A673 (cell line): ENCODE data around the gene MRPS5. TPM values are rescaled to one million over a fixed set of nuclear protein-coding genes. Genes with fewer than 3 reads are reported as not detected.

Experiments used
- BruUV-seq: library from RNA; stranded (reverse); fragments of 400-500 nt; replicated peaks from 2 replicates; lab custom pipeline; 2021; lab: Mats Ljungman, UMichigan
- CTCF ChIA-PET: fragments of 300-600 bp; sonication (Branson Sonifier 250); formaldehyde crosslinking; loops from one replicate; lab custom pipeline; 2022; ENCODE audit warnings: antibody characterized with exemption; lab: Charles Lee
- POLR2A ChIA-PET: fragments of 300-600 bp; sonication (Branson Sonifier 250); formaldehyde crosslinking; loops from one replicate; lab custom pipeline; 2022; ENCODE audit warnings: antibody characterized with exemption; ENCODE audit not compliant: low non-redundant PET; lab: Charles Lee
- DNase-seq: peaks from one replicate; pipeline ENCODE4 v3.0.0-alpha.2; 2015; ENCODE audit warnings: low spot score
- H3K27ac ChIP-seq: fragments of 200-600 bp; sonication (generic); 2 replicates; pipeline ENCODE4 v1.5.1; 2016; ENCODE audit warnings: mixed run types, low read depth, mild to moderate bottlenecking, mixed read lengths, antibody characterized with exemption, low read length; ENCODE audit not compliant: poor library complexity, severe bottlenecking
- H3K27me3 ChIP-seq: fragments of 200-600 bp; sonication (generic); replicated peaks from 2 replicates; pipeline ENCODE4 v1.6.1; 2017; ENCODE audit warnings: mixed run types, low read depth, mild to moderate bottlenecking, mixed read lengths, antibody characterized with exemption, low read length; ENCODE audit not compliant: insufficient read depth, poor library complexity
- H3K36me3 ChIP-seq: fragments of 200-600 bp; sonication (generic); 2 replicates; pipeline ENCODE4 v1.6.1; 2016; ENCODE audit warnings: mixed run types, mild to moderate bottlenecking, mixed read lengths, antibody characterized with exemption, low read length; ENCODE audit not compliant: insufficient read depth, poor library complexity, severe bottlenecking
- H3K4me1 ChIP-seq: fragments of 200-600 bp; sonication (generic); 2 replicates; pipeline ENCODE4 v1.6.1; 2017; ENCODE audit warnings: mixed run types, mild to moderate bottlenecking, mixed read lengths, antibody characterized with exemption, low read length; ENCODE audit not compliant: insufficient read depth, poor library complexity, severe bottlenecking
- H3K4me3 ChIP-seq: fragments of 200-600 bp; sonication (generic); 2 replicates; pipeline ENCODE4 v1.5.1; 2016; ENCODE audit warnings: low read depth, mixed run types, mild to moderate bottlenecking, mixed read lengths, low read length; ENCODE audit not compliant: poor library complexity, severe bottlenecking
- H3K9me3 ChIP-seq: fragments of 200-600 bp; sonication (generic); 2 replicates; pipeline ENCODE4 v1.6.1; 2016; ENCODE audit warnings: mixed run types, low read depth, mild to moderate bottlenecking, mixed read lengths, antibody characterized with exemption, low read length; ENCODE audit not compliant: poor library complexity, severe bottlenecking
- CTCF ChIP-seq: fragments of 300-800, 200-600 bp; sonication (generic); conservative IDR thresholded peaks from 2 replicates; pipeline ENCODE4 v1.5.1; 2017; ENCODE audit warnings: low read depth, mild to moderate bottlenecking, antibody characterized with exemption, low read length, moderate library complexity, mixed read lengths
- EZH2 ChIP-seq: fragments of 200-600 bp; sonication (generic); IDR thresholded peaks from 2 replicates; pipeline ENCODE4 v1.6.1; 2017; ENCODE audit warnings: borderline replicate concordance, low read depth, mild to moderate bottlenecking, mixed read lengths, antibody characterized with exemption, low read length; ENCODE audit not compliant: poor library complexity, severe bottlenecking
- intact Hi-C: fragments of 100-400 bp; cut with micrococcal nuclease; formaldehyde crosslinking; loops from one replicate; pipeline ENCODE4 v1.10.0; 2022; ENCODE audit not compliant: unreplicated experiment
- total RNA-seq: library from RNA; stranded (reverse); gene quantifications from 2 replicates; pipeline ENCODE4 v1.2.3, GENCODE V29; 2021

Gene MRPS5
- total RNA-seq, 1 experiment from 2014 or later: 103 TPM

GRCh38 chr2:95075440-95076132, 46.0 kb downstream of the MRPS5 start:
- BruUV-seq: no TSS peak
- Histone ChIP-seq H3K4me3 (no peak overlapping the region), H3K27ac (no peak overlapping the region), H3K9me3 (no peaks in the 10 kb centered on the region), H3K36me3 (no peaks in the 10 kb centered on the region), H3K27me3 (peaks cover 32% of the 10 kb centered on the region), H3K4me1 (peaks cover 6% of the 10 kb centered on the region)
- TF ChIP-seq EZH2 (no peak), CTCF (no peak)
- intact Hi-C loops: loop anchor here (5.0 kb wide), 1 partner anchor 53 kb away; no protein-coding TSS in a partner anchor
- DNase-seq: no peak
- CTCF ChIA-PET: no interaction called here
- POLR2A ChIA-PET: no interaction called here

- no peaks in the 10 kb centered on the region for H3K9me3 ChIP-seq
- peaks cover 32% of the 10 kb centered on the region for H3K27me3 ChIP-seq
- no peak for DNase-seq
- BruUV-seq: no TSS peak
- intact Hi-C loops: loop anchor here (5.0 kb wide), 1 partner anchor 53 kb away; no protein-coding TSS in a partner anchor
- H3K4me1 ChIP-seq: peaks cover 6% of the 10 kb centered on the region
- TF ChIP-seq CTCF (no peak), EZH2 (no peak)
- H3K4me3 ChIP-seq: no peak overlapping the region
- no peak overlapping the region for H3K27ac ChIP-seq
- POLR2A ChIA-PET: no interaction called here
- CTCF ChIA-PET: no interaction called here
- H3K36me3 ChIP-seq: no peaks in the 10 kb centered on the region
Measured at GRCh38 chr2:95074663-95075439, 46.8 kb downstream of the MRPS5 start.

GRCh38 chr2:95073856-95074662, 47.5 kb downstream of the MRPS5 start:
- ChIA-PET CTCF (no interaction called here), POLR2A (no interaction called here)
- BruUV-seq: no TSS peak
- H3K4me3 ChIP-seq: no peak overlapping the region
- intact Hi-C loops: no loop called here
- TF ChIP-seq CTCF (no peak), EZH2 (no peak)
- H3K27me3 ChIP-seq: peaks cover 36% of the 10 kb centered on the region
- H3K27ac ChIP-seq: no peak overlapping the region
- H3K9me3 ChIP-seq: no peaks in the 10 kb centered on the region
- DNase-seq: no peak
- H3K4me1 ChIP-seq: peaks cover 6% of the 10 kb centered on the region
- H3K36me3 ChIP-seq: no peaks in the 10 kb centered on the region
